Right lung (tissue), 5 donors: Measurements from ENCODE around the gene VAV3. TPM values are rescaled to one million over a fixed set of nuclear protein-coding genes. Genes with fewer than 3 reads are reported as not detected.
"Not testable (repeated sequence)": the region's sequence is repeated elsewhere in the genome, so short reads cannot be mapped to it uniquely, and the experiment has no call there.

Experiments
- DNase-seq, 2 donors: peaks; one replicate each; pipeline ENCODE4 v3.0.0-alpha.2; 2013
- polyA plus RNA-seq, 5 donors: library from polyadenylated mRNA; unstranded; fragments of 120-200 nt; gene quantifications; one replicate each; pipeline versions ENCODE4 v1.2.1 to v1.2.3, GENCODE V29; 2013; ENCODE audit warnings: inconsistent platforms in 1 of 5, low replicate concordance in 1 of 5; ENCODE audit not compliant: insufficient read length in 5 of 5, insufficient read depth in 1 of 5

VAV3 gene
- polyA plus RNA-seq, 5 donors: 5.9 to 6.8 (median 6.6) TPM

GRCh38 chr1:107894605-107895004, 70.4 kb downstream of the VAV3 start:
- no peak for DNase-seq

GRCh38 chr1:107893350-107893749, 71.6 kb downstream of the VAV3 start:
- not testable (repeated sequence) for DNase-seq

GRCh38 chr1:107889524-107889923, 75.5 kb downstream of the VAV3 start:
- DNase-seq: no peak

- peak in 1 of 2 donors; percentile 27 for DNase-seq
These were observed 81.4 kb downstream of the VAV3 start for GRCh38 chr1:107883562-107883961.

GRCh38 chr1:107879927-107880326, 85.1 kb downstream of the VAV3 start:
- no peak for DNase-seq

GRCh38 chr1:107879346-107879745, 85.6 kb downstream of the VAV3 start:
- DNase-seq: no peak

GRCh38 chr1:107877745-107878144, 87.2 kb downstream of the VAV3 start:
- no peak for DNase-seq

GRCh38 chr1:107877092-107877491, 87.9 kb downstream of the VAV3 start:
- DNase-seq: peak in 1 of 2 donors; percentile 43

- no peak for DNase-seq
These were observed 89.3 kb downstream of the VAV3 start for GRCh38 chr1:107875689-107876088.

GRCh38 chr1:107874221-107874620, 90.8 kb downstream of the VAV3 start:
- DNase-seq: no peak

- no peak for DNase-seq
These were observed 93.1 kb downstream of the VAV3 start for GRCh38 chr1:107871687-107872395.

- DNase-seq: no peak
These were observed 93.7 kb downstream of the VAV3 start for GRCh38 chr1:107871259-107871658.

GRCh38 chr1:107870696-107871095, 94.3 kb downstream of the VAV3 start:
- DNase-seq: peak in 1 of 2 donors; percentile 9

GRCh38 chr1:107867897-107868296, 97.1 kb downstream of the VAV3 start:
- DNase-seq: no peak

- DNase-seq: no peak
These were observed 97.6 kb downstream of the VAV3 start for GRCh38 chr1:107867422-107867821.

- no peak for DNase-seq
These were observed 98.1 kb downstream of the VAV3 start for GRCh38 chr1:107866870-107867269.

GRCh38 chr1:107865627-107866026, 99.4 kb downstream of the VAV3 start:
- DNase-seq: no peak

- no peak for DNase-seq
These were observed 101.6 kb downstream of the VAV3 start for GRCh38 chr1:107863342-107863741.

- no peak for DNase-seq
These were observed 102.9 kb downstream of the VAV3 start for GRCh38 chr1:107862064-107862463.

- DNase-seq: no peak
These were observed 106.7 kb downstream of the VAV3 start for GRCh38 chr1:107858323-107858722.

GRCh38 chr1:107851418-107851817, 113.6 kb downstream of the VAV3 start:
- DNase-seq: no peak

- DNase-seq: not testable (repeated sequence)
These were observed 120.3 kb downstream of the VAV3 start for GRCh38 chr1:107844541-107845194.

- no peak for DNase-seq
These were observed 121.0 kb downstream of the VAV3 start for GRCh38 chr1:107843989-107844388.

- no peak for DNase-seq
These were observed 122.7 kb downstream of the VAV3 start for GRCh38 chr1:107842241-107842640.
